HG03159 (cell line): ENCODE results near the gene SPECC1.
"Not testable (repeated sequence)": the region's sequence is repeated elsewhere in the genome, so short reads cannot be mapped to it uniquely, and the experiment has no call there.

Experiments
- ATAC-seq: cut with Tn5 transposase; IDR thresholded peaks from one replicate; pipeline ENCODE4 v1.9.1; 2021; ENCODE audit warnings: mild to moderate bottlenecking, moderate library complexity; ENCODE audit not compliant: unreplicated experiment

SPECC1 gene

GRCh38 chr17:20225162-20226115, 216.3 kb downstream of the SPECC1 start:
- ATAC-seq = no peak

- ATAC-seq = no peak
These were observed 217.8 kb downstream of the SPECC1 start for GRCh38 chr17:20226814-20227482.

- ATAC-seq = not testable (repeated sequence)
These were observed 218.7 kb downstream of the SPECC1 start for GRCh38 chr17:20227720-20228370.

GRCh38 chr17:20228410-20228809, 219.3 kb downstream of the SPECC1 start:
- ATAC-seq = no peak

GRCh38 chr17:20228860-20229259, 219.7 kb downstream of the SPECC1 start:
- no peak for ATAC-seq

GRCh38 chr17:20230924-20231323, 221.8 kb downstream of the SPECC1 start:
- ATAC-seq = no peak

- no peak for ATAC-seq
These were observed 223.5 kb downstream of the SPECC1 start for GRCh38 chr17:20232611-20233010.

GRCh38 chr17:20234276-20234675, 225.1 kb downstream of the SPECC1 start:
- ATAC-seq = no peak

GRCh38 chr17:20235747-20236146, 226.6 kb downstream of the SPECC1 start:
- ATAC-seq = no peak

GRCh38 chr17:20236578-20237227, 227.5 kb downstream of the SPECC1 start:
- no peak for ATAC-seq

GRCh38 chr17:20239776-20240175, 230.6 kb downstream of the SPECC1 start:
- not testable (repeated sequence) for ATAC-seq

- no peak for ATAC-seq
These were observed 232.7 kb downstream of the SPECC1 start for GRCh38 chr17:20241855-20242254.

GRCh38 chr17:20242271-20242670, 233.1 kb downstream of the SPECC1 start:
- no peak for ATAC-seq

- no peak for ATAC-seq
These were observed 234.4 kb downstream of the SPECC1 start for GRCh38 chr17:20243524-20243923.

GRCh38 chr17:20244671-20245070, 235.5 kb downstream of the SPECC1 start:
- no peak for ATAC-seq

GRCh38 chr17:20246692-20247091, 237.5 kb downstream of the SPECC1 start:
- ATAC-seq = no peak

- no peak for ATAC-seq
These were observed 244.2 kb downstream of the SPECC1 start for GRCh38 chr17:20253323-20253722.

- no peak for ATAC-seq
These were observed 245.4 kb downstream of the SPECC1 start for GRCh38 chr17:20254541-20254940.

- ATAC-seq = no peak
These were observed 247.0 kb downstream of the SPECC1 start for GRCh38 chr17:20256144-20256543.

- no peak for ATAC-seq
These were observed 247.8 kb downstream of the SPECC1 start for GRCh38 chr17:20257008-20257407.

GRCh38 chr17:20257798-20258197, 248.6 kb downstream of the SPECC1 start:
- ATAC-seq = no peak
